HepG2 (cell line): ENCODE data around the gene CDC42SE1. TPM values are rescaled to one million over a fixed set of nuclear protein-coding genes. Genes with fewer than 3 reads are reported as not detected.

ENCODE experiments used
- ATAC-seq: fragments of 200-7000 bp; cut with Tn5 transposase; 3 replicates; pipeline ENCODE4 v1.9.1; 2020; ENCODE audit warnings: mild to moderate bottlenecking, moderate library complexity
- BruUV-seq: library from RNA; stranded (reverse); fragments of 400-500 nt; replicated peaks from 2 replicates; lab custom pipeline; 2021; lab: Mats Ljungman, UMichigan
- CTCF ChIA-PET: fragments of 300-600 bp; formaldehyde crosslinking; extraction: SDS; loops from one replicate; lab custom pipeline; 2021; ENCODE audit warnings: low total read pairs, inconsistent platforms, low intra/inter-chr PET ratio; lab: Yijun Ruan, JAX
- POLR2A ChIA-PET: fragments of 350-600 bp; sonication (Branson Sonifier 250); formaldehyde crosslinking; loops from one replicate; lab custom pipeline; 2020; ENCODE audit warnings: antibody characterized with exemption, inconsistent platforms; lab: Yijun Ruan, JAX
- DNase-seq: peaks from one replicate; pipeline ENCODE4 v3.0.0-alpha.2; 2015; ENCODE audit warnings: low spot score
- FAIRE-seq: peaks from 3 replicates; lab custom pipeline; 2011; peaks lifted over from hg19 to GRCh38; lab: Jason Lieb, UNC
- H2AFZ ChIP-seq: one replicate; pipeline ENCODE4 v1.6.1; 2011; ENCODE audit warnings: low read length, inconsistent platforms
- H3K27ac ChIP-seq: fragments of 300-600 bp; 3 replicates; pipeline ENCODE4 v1.8.0; 2011; ENCODE audit warnings: mixed run types, mild to moderate bottlenecking, mixed read lengths, low read length, inconsistent platforms; ENCODE audit not compliant: insufficient read depth; ENCODE audit errors: extremely low read length
- H3K27me3 ChIP-seq, 2 experiments: fragments of 200-600 bp in 1 of 2; 2 replicates in 1 of 2; 3 replicates in 1 of 2; pipeline versions ENCODE4 v1.6.0 to v1.8.0; 2011; ENCODE audit warnings: low read length in 2 of 2, mild to moderate bottlenecking in 2 of 2, moderate library complexity in 2 of 2, inconsistent platforms in 1 of 2; ENCODE audit not compliant: insufficient read depth in 2 of 2, control insufficient read depth in 1 of 2
- H3K36me3 ChIP-seq, 2 experiments: fragments of 200-600 bp in 1 of 2; replicated peaks in 1 of 2; 2 replicates in 1 of 2; 3 replicates in 1 of 2; pipeline versions ENCODE4 v1.5.1 to v1.8.0; 2011; ENCODE audit warnings: low read length in 2 of 2, inconsistent platforms in 1 of 2; ENCODE audit not compliant: insufficient read depth in 2 of 2, control insufficient read depth in 1 of 2
- H3K4me1 ChIP-seq: 2 replicates; pipeline ENCODE4 v1.5.1; 2012; ENCODE audit warnings: low read length, inconsistent platforms; ENCODE audit not compliant: insufficient read depth
- H3K4me2 ChIP-seq: 2 replicates; pipeline ENCODE4 v1.6.0; 2011; ENCODE audit warnings: low read depth, low read length, inconsistent platforms
- H3K4me3 ChIP-seq, 3 experiments: fragments of 200-600 bp in 1 of 3; sonication (generic), shearing (Covaris generic) in 1 of 3; replicated peaks in 1 of 3; 2 replicates each; pipeline ENCODE4 v1.5.1; 2011 to 2016; ENCODE audit warnings: low read length in 3 of 3, inconsistent platforms in 2 of 3, low read depth in 2 of 3, mild to moderate bottlenecking in 2 of 3, control low read depth in 1 of 3, mixed read lengths in 1 of 3; ENCODE audit not compliant: insufficient read depth in 1 of 3
- H3K79me2 ChIP-seq: one replicate; pipeline ENCODE4 v1.6.1; 2011; ENCODE audit warnings: low read length, inconsistent platforms; ENCODE audit not compliant: insufficient read depth
- H3K9ac ChIP-seq: 2 replicates; pipeline ENCODE4 v1.6.0; 2011; ENCODE audit warnings: mild to moderate bottlenecking, low read depth, low read length, inconsistent platforms; ENCODE audit not compliant: insufficient read depth
- H3K9me3 ChIP-seq: 2 replicates; pipeline ENCODE4 v1.5.1; 2012; ENCODE audit warnings: mild to moderate bottlenecking, low read length
- H4K20me1 ChIP-seq: 2 replicates; pipeline ENCODE4 v1.6.0; 2011; ENCODE audit warnings: inconsistent platforms, mild to moderate bottlenecking, low read length, moderate library complexity; ENCODE audit not compliant: insufficient read depth
- CAMTA2 ChIP-seq: sonication (generic); formaldehyde crosslinking; IDR thresholded peaks from 2 replicates; pipeline ENCODE4 v1.4.0; 2020; ENCODE audit warnings: mild to moderate bottlenecking, missing genetic modification reagents, borderline replicate concordance
- FOXA1 ChIP-seq, 2 experiments: fragments of 450-650 bp in 1 of 2; sonication (generic) in 1 of 2; formaldehyde crosslinking in 1 of 2; IDR thresholded peaks; 2 replicates each; pipeline versions ENCODE4 v1.4.0 to v1.6.1; 2016 to 2020; ENCODE audit warnings: missing genetic modification reagents in 1 of 2
- ISX ChIP-seq: sonication (generic); formaldehyde crosslinking; conservative IDR thresholded peaks from 2 replicates; pipeline ENCODE4 v1.5.0; 2020; ENCODE audit warnings: missing genetic modification reagents
- KMT2A ChIP-seq: sonication (generic); formaldehyde crosslinking; IDR thresholded peaks from 2 replicates; pipeline ENCODE4 v1.4.0; 2020; ENCODE audit warnings: missing genetic modification reagents
- MAFG ChIP-seq: sonication (generic); formaldehyde crosslinking; IDR thresholded peaks from 2 replicates; pipeline ENCODE4 v1.5.1; 2020; ENCODE audit warnings: mild to moderate bottlenecking, missing genetic modification reagents
- MTA3 ChIP-seq: sonication (generic); formaldehyde crosslinking; IDR thresholded peaks from 2 replicates; pipeline ENCODE4 v1.4.0; 2020; ENCODE audit warnings: missing genetic modification reagents
- TEAD3 ChIP-seq: optimal IDR thresholded peaks from 2 replicates; pipeline ENCODE3; 2016; ENCODE audit warnings: borderline replicate concordance
- ZEB1 ChIP-seq: IDR thresholded peaks from 2 replicates; pipeline ENCODE4 v1.6.1; 2012; ENCODE audit warnings: mild to moderate bottlenecking, low read depth, inconsistent platforms; ENCODE audit not compliant: insufficient replicate concordance
- ZNF12 ChIP-seq: sonication (generic); formaldehyde crosslinking; IDR thresholded peaks from 2 replicates; pipeline ENCODE4 v1.5.0; 2020; ENCODE audit warnings: missing genetic modification reagents
- ZNF605 ChIP-seq: sonication (generic); formaldehyde crosslinking; IDR thresholded peaks from 2 replicates; pipeline ENCODE4 v1.8.0; 2022; ENCODE audit warnings: mild to moderate bottlenecking, missing genetic modification reagents
- ZNF670 ChIP-seq: sonication (generic); formaldehyde crosslinking; IDR thresholded peaks from 2 replicates; pipeline ENCODE4 v1.8.0; 2022; ENCODE audit warnings: mild to moderate bottlenecking, missing genetic modification reagents, borderline replicate concordance
- ZNF724P ChIP-seq: sonication (generic); formaldehyde crosslinking; IDR thresholded peaks from 2 replicates; pipeline ENCODE4 v1.8.0; 2022; ENCODE audit warnings: missing genetic modification reagents, borderline replicate concordance
- ZNF790 ChIP-seq: sonication (generic); formaldehyde crosslinking; IDR thresholded peaks from 2 replicates; pipeline ENCODE4 v1.8.0; 2022; ENCODE audit warnings: missing genetic modification reagents, mild to moderate bottlenecking, borderline replicate concordance
- WGBS: methylation state at CpG from one replicate; pipeline ENCODE4 v1.1.6; 2017; ENCODE audit warnings: low lambda C conversion rate; 5-methylcytosine and 5-hydroxymethylcytosine counted together
- in situ Hi-C: cut with HindIII; loops from 2 replicates; pipeline ENCODE4 v1.10.0; 2017; ENCODE audit warnings: low pct_unique_long_range_greater_than_20kb; ENCODE audit not compliant: extremely low pct_ligation_motif_present
- intact Hi-C: fragments of 100-400 bp; cut with micrococcal nuclease; formaldehyde crosslinking; loops from one replicate; pipeline ENCODE4 v1.10.0; 2022; ENCODE audit not compliant: unreplicated experiment
- polyA plus RNA-seq, 8 experiments: library from polyadenylated mRNA; depleted of rRNA in 3 of 8; stranded (reverse) in 7 of 8; unstranded in 1 of 8; fragments of >200 nt; fragmentation: Illumina TruSeq in 4 of 8; extraction: Trizol in 4 of 8; gene quantifications; 2 replicates each; pipeline versions ENCODE4 v1.2.1 to v1.2.3, GENCODE V29; 2011 to 2016; ENCODE audit warnings: low read depth in 4 of 8, missing spikeins in 1 of 8, mixed read lengths in 1 of 8; ENCODE audit not compliant: insufficient read depth in 1 of 8
- total RNA-seq, 5 experiments: library from RNA; depleted of rRNA; stranded (reverse); fragments of >200 nt; fragmentation: Illumina TruSeq; extraction: Trizol; gene quantifications; 2 replicates each; pipeline ENCODE4 v1.2.3, GENCODE V29; 2016; ENCODE audit warnings: low read depth in 1 of 5
- TF ChIP-seq, protein P1 (sequence below): sonication (generic); formaldehyde crosslinking; IDR thresholded peaks from 2 replicates; pipeline ENCODE4 v1.4.0; 2020; ENCODE audit warnings: mild to moderate bottlenecking, missing genetic modification reagents
- TF ChIP-seq, protein P2 (sequence below): IDR thresholded peaks from 2 replicates; pipeline ENCODE4 v1.6.1; 2016; ENCODE audit warnings: mild to moderate bottlenecking, missing biosample characterization, missing genetic modification reagents
- TF ChIP-seq, protein P3 (sequence below): sonication (generic); formaldehyde crosslinking; IDR thresholded peaks from 2 replicates; pipeline ENCODE4 v1.9.0; 2021; ENCODE audit warnings: missing genetic modification reagents, borderline replicate concordance

CDC42SE1 gene
- total and polyA plus RNA-seq, 2 of the 13 experiments (the other 11 are each of a cell fraction or from before 2014, with no cell fraction given) = 17.6 to 17.9 TPM

DNA sequence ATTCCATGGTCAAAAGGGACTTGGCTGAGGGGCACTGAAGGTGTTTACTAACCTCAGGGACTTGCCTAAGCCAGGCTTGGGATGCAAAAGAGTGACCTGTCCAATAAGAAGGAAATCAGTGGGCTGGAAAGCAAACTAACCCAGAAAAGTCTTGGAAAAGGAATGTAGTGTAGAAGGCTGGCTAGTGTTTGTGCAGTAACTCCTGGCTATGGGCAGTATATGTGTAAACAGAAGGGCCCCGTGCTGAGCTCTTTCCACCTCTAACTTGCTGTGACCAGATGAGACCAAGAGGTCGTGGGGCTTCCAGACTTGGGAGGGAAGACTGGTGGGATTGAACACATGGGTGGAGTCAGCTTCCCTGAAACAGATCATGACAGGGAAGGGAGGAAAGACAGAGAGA lies 56.8 kb downstream of the CDC42SE1 start:
- Histone ChIP-seq H3K4me2 (peak overlapping the region; percentile 65), H3K27ac (peak overlapping the region; percentile 29), H2AFZ (no peak overlapping the region), H3K27me3 (no peaks in the 10 kb centered on the region; a peak in 1 of 5 replicates), H3K79me2 (peaks cover 15% of the 10 kb centered on the region), H3K9ac (peak overlapping the region; percentile 31; the same call in 1 of the 2 replicates), H3K4me1 (peaks cover 60% of the 10 kb centered on the region), H3K9me3 (no peaks in the 10 kb centered on the region), H3K4me3 (no peak overlapping the region; a peak in 1 of 6 replicates), H4K20me1 (no peaks in the 10 kb centered on the region), H3K36me3 (peaks cover 7 to 31% of the 10 kb centered on the region in 2 experiments; a peak in 4 of 5 replicates)
- ChIA-PET POLR2A (interaction anchor here (0.9 to 9.1 kb wide), 5 partner anchors 10 to 35 kb away, joined by 3 to 150 read pairs (median 8); partner anchors contain the start of gene ANXA9), CTCF (no interaction called here)
- FAIRE-seq (no peak), ATAC-seq (no peak), DNase-seq (no peak)
- intact Hi-C loops (no loop called here), in situ Hi-C loops (no loop called here)
- TF ChIP-seq MTA3 (CRISPR knock-in tag) = no peak
- peak; percentile 26 for TF ChIP-seq TEAD3
- no peak for TF ChIP-seq FOXA1 (IDR thresholded peaks at IDR 0.05)
- peak; percentile 6; the same call in 1 of the 2 replicates for TF ChIP-seq FOXA1 (CRISPR knock-in tag; IDR thresholded peaks at IDR 0.05)
- 12% methylated on average over 2 of the region's 2 CpGs for WGBS
- BruUV-seq = no TSS peak

DNA sequence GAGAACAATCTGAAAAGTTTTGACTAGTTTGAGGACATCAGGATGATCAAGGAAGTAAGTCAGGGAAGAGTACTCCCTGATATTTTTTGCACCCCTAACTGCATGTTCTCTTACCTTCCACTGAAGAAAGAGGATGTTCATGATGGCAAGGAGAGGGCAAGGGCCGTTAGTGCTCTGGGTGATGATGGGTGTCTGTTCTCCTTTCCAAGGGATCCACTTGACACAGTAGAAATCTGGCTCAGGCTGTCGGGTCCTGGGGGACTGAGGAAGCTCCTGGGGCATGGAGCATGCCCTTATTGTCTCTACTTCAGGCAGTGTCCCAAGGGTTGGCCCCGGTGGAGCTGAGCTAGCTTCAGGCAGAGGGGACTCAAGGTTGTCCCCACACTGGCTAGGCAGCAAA lies 57.4 kb downstream of the CDC42SE1 start:
- CTCF ChIA-PET = no interaction called here
- POLR2A ChIA-PET = interaction anchor here (1.9 to 9.1 kb wide), 4 partner anchors 11 to 31 kb away, joined by 5 to 150 read pairs (median 8); partner anchors contain the start of gene ANXA9
- Histone ChIP-seq H3K27me3 (no peaks in the 10 kb centered on the region; a peak in 1 of 5 replicates), H3K9ac (no peak overlapping the region), H4K20me1 (no peaks in the 10 kb centered on the region), H3K4me1 (peaks cover 55% of the 10 kb centered on the region), H3K4me2 (peak overlapping the region; percentile 65; the same call in 1 of the 2 replicates), H3K9me3 (no peaks in the 10 kb centered on the region), H3K27ac (no peak overlapping the region), H3K4me3 (no peak overlapping the region), H2AFZ (no peak overlapping the region), H3K36me3 (peaks cover 10 to 34% of the 10 kb centered on the region in 2 experiments; a peak in 4 of 5 replicates), H3K79me2 (peaks cover 15% of the 10 kb centered on the region)
- no peak for FAIRE-seq
- TF ChIP-seq MAFG (CRISPR knock-in tag) = no peak
- no peak for TF ChIP-seq ZNF605 (CRISPR knock-in tag)
- TF ChIP-seq CAMTA2 (CRISPR knock-in tag) = no peak
- TF ChIP-seq KMT2A (CRISPR knock-in tag) = no peak
- TF ChIP-seq, protein P1, sequence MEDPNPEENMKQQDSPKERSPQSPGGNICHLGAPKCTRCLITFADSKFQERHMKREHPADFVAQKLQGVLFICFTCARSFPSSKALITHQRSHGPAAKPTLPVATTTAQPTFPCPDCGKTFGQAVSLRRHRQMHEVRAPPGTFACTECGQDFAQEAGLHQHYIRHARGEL (CRISPR knock-in tag) = no peak
- TF ChIP-seq ISX (CRISPR knock-in tag) = no peak
- no peak for TF ChIP-seq ZEB1
- TF ChIP-seq ZNF790 (CRISPR knock-in tag) = no peak
- no peak for TF ChIP-seq ZNF724P
- no peak for TF ChIP-seq ZNF670 (CRISPR knock-in tag)
- TF ChIP-seq, protein P2, sequence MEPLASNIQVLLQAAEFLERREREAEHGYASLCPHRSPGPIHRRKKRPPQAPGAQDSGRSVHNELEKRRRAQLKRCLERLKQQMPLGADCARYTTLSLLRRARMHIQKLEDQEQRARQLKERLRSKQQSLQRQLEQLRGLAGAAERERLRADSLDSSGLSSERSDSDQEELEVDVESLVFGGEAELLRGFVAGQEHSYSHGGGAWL (CRISPR knock-in tag) = no peak
- TF ChIP-seq, protein P3, sequence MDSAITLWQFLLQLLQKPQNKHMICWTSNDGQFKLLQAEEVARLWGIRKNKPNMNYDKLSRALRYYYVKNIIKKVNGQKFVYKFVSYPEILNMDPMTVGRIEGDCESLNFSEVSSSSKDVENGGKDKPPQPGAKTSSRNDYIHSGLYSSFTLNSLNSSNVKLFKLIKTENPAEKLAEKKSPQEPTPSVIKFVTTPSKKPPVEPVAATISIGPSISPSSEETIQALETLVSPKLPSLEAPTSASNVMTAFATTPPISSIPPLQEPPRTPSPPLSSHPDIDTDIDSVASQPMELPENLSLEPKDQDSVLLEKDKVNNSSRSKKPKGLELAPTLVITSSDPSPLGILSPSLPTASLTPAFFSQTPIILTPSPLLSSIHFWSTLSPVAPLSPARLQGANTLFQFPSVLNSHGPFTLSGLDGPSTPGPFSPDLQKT (CRISPR knock-in tag) = no peak
- TF ChIP-seq ZNF12 (CRISPR knock-in tag) = no peak
- intact Hi-C loops (no loop called here), in situ Hi-C loops (no loop called here)
- 94% methylated on average over 2 of the region's 3 CpGs for WGBS
- no peak for ATAC-seq
- BruUV-seq = no TSS peak
- no peak for DNase-seq
